C4-2B (cell line): Measurements from ENCODE around the gene MICAL3.

Experiments
- ZFX ChIP-seq: fragments of 450-650 bp; IDR thresholded peaks from 2 replicates; pipeline ENCODE4 v1.6.1; 2017
- TF ChIP-seq, protein P1 (sequence below): fragments of 450-650 bp; conservative IDR thresholded peaks from 2 replicates; pipeline ENCODE4 v1.5.1; 2017; ENCODE audit warnings: mild to moderate bottlenecking

- TF ChIP-seq ZFX = no peak
- TF ChIP-seq, protein P1, sequence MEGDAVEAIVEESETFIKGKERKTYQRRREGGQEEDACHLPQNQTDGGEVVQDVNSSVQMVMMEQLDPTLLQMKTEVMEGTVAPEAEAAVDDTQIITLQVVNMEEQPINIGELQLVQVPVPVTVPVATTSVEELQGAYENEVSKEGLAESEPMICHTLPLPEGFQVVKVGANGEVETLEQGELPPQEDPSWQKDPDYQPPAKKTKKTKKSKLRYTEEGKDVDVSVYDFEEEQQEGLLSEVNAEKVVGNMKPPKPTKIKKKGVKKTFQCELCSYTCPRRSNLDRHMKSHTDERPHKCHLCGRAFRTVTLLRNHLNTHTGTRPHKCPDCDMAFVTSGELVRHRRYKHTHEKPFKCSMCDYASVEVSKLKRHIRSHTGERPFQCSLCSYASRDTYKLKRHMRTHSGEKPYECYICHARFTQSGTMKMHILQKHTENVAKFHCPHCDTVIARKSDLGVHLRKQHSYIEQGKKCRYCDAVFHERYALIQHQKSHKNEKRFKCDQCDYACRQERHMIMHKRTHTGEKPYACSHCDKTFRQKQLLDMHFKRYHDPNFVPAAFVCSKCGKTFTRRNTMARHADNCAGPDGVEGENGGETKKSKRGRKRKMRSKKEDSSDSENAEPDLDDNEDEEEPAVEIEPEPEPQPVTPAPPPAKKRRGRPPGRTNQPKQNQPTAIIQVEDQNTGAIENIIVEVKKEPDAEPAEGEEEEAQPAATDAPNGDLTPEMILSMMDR = no peak
Observed at GRCh38 chr22:17990147-17990546, 34.2 kb downstream of the MICAL3 start.
